ENCODE results near the gene ANKS1A.
A peak's percentile ranks its signal among the peaks of the same experiment; 100 is the strongest.
"Not testable (repeated sequence)": the region's sequence is repeated elsewhere in the genome, so short reads cannot be mapped to it uniquely, and the experiment has no call there.

Gene ANKS1A

GRCh38 chr6:35128042-35128441, 239.0 kb downstream of the ANKS1A start:
- DNase-seq (ENCODE audit: low read depth in 1 of 2, low spot score in 1 of 2): no peak
- no peak for TF ChIP-seq JUND (IDR thresholded peaks at IDR 0.05; ENCODE audit: low read depth)
- in situ Hi-C loops (cut with HindIII; ENCODE audit: low pct_unique_long_range_greater_than_20kb, low sequenced_read_pairs): no loop called here

DNA sequence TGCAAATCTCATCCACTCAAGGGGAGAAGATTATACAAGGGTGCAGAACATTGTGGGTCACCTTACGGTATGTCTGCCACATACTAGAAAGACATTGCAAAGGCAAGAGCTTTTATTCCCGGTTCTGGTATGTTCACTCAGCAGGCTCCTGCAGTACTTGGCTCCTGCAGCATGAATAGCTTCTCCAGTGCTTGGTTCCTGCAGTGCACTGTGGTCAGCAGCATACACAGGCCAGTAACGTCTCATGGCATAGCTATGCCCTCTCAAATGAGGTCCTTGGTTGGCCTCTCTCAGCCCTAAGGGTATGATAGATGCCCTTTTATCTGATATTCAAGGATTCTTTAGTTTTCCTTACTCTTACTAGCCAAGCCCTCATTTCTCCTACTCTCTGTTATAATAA, 239.4 kb downstream of the ANKS1A start:
- no peak for TF ChIP-seq JUND (IDR thresholded peaks at IDR 0.05; ENCODE audit: low read depth)
- in situ Hi-C loops (cut with HindIII; ENCODE audit: low pct_unique_long_range_greater_than_20kb, low sequenced_read_pairs): no loop called here
- no peak for DNase-seq (ENCODE audit: low read depth in 1 of 2, low spot score in 1 of 2)

DNA sequence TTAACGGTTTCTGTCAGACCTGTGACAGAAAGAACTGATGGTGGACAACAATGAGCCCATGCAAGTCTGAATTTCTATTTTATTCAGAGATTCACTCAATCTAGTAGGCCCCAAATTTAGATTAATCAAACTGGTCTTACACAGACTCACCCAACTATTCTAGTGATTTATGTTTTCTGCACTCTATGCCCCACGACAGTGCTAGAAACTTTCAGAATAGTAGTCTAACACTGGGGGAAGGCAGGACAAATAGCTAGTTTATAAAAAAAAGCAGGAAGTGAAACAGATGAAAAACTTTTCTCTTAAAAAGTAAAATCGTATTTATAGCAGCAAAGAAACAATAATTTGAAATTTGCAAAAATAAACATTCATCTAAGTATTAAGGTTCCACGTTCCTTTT, 247.1 kb downstream of the ANKS1A start:
- no peak for TF ChIP-seq JUND (IDR thresholded peaks at IDR 0.05; ENCODE audit: low read depth)

GRCh38 chr6:35138191-35138590, 249.1 kb downstream of the ANKS1A start:
- in situ Hi-C loops (cut with HindIII; ENCODE audit: low pct_unique_long_range_greater_than_20kb, low sequenced_read_pairs); DNase-seq (ENCODE audit: low read depth in 1 of 2, low spot score in 1 of 2): not testable (repeated sequence)

More for the DNA sequence above, 247.1 kb downstream of the ANKS1A start:
- in situ Hi-C loops (cut with HindIII; ENCODE audit: low pct_unique_long_range_greater_than_20kb, low sequenced_read_pairs): no loop called here
- DNase-seq (ENCODE audit: low read depth in 1 of 2, low spot score in 1 of 2): no peak

GRCh38 chr6:35139470-35139869, 250.4 kb downstream of the ANKS1A start:
- in situ Hi-C loops (cut with HindIII; ENCODE audit: low pct_unique_long_range_greater_than_20kb, low sequenced_read_pairs): no loop called here
- TF ChIP-seq JUND (IDR thresholded peaks at IDR 0.05; ENCODE audit: low read depth): no peak
- DNase-seq (ENCODE audit: low read depth in 1 of 2, low spot score in 1 of 2): no peak

GRCh38 chr6:35139924-35140638, 251.0 kb downstream of the ANKS1A start:
- peak in 1 of 2 experiments; percentile 70 for DNase-seq (ENCODE audit: low read depth in 1 of 2, low spot score in 1 of 2)
- in situ Hi-C loops (cut with HindIII; ENCODE audit: low pct_unique_long_range_greater_than_20kb, low sequenced_read_pairs): no loop called here
- TF ChIP-seq JUND (IDR thresholded peaks at IDR 0.05; ENCODE audit: low read depth): no peak

DNA sequence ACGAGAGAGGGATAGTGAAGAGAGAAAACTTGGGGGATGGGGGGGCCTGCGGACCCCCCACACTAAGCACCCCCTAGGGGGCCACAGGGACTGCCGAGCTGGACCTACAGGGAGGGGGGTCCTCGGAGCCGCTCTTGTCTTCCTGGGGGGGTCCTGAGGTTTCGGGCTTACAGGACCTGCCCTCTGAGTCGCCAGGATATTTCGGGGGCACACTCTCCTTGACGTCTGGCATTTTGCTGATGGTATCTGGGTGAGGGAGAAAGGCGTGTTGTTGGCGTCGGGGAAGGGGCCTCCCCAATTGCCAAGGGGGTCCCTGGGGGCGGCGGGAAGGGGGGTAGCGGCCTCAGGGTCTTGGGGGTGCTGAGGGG, 251.6 kb downstream of the ANKS1A start:
- no peak for TF ChIP-seq JUND (IDR thresholded peaks at IDR 0.05; ENCODE audit: low read depth)
- in situ Hi-C loops (cut with HindIII; ENCODE audit: low pct_unique_long_range_greater_than_20kb, low sequenced_read_pairs): no loop called here
- DNase-seq (ENCODE audit: low read depth in 1 of 2, low spot score in 1 of 2): no peak

All from T47D (cell line).